GM12873 (cell line): ENCODE results near the gene NCR3LG1.

Experiments used
- TF ChIP-seq, protein P1 (sequence below): IDR thresholded peaks from 2 replicates; pipeline ENCODE4 v1.5.1; 2012; ENCODE audit warnings: low read depth, mild to moderate bottlenecking, moderate library complexity, low read length, control low read depth; ENCODE audit not compliant: insufficient read depth; ENCODE audit errors: missing control alignments

NCR3LG1 gene

DNA sequence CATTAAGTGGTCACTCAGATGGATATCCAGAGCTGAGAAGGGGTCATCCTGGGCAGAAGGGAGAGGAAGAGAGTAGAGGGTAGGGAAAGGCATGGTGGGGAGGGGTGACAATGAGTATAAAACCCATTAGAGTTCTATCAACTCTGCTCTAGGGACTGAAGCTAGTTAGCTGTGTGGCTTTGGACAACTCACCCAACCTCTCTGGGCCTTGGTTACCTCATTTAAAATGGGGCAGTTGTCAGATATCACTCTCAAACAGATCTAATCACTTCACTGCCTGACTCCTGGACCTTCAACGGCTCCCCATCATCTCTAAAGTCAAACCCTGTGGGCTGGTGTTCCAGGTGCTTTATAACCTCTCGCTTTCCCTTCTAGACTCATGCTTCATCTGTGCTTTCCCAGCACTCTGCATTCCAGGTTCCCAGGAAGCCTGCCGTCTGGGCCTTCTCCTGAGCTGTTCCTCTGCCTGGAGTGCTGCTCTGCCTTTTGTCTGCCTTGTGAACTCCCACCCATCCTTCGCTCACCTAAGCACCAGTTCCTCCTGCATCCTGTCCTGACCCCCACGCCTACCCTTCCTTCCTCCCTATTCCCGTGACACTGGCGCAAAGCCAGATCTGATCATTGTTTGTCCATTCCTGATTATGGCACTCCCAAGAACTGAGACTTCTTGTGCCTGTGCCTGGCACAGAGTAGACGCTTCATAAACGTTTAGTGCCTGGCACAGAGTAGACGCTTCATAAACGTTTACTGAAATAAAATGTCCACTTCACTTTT, 59.2 kb downstream of the NCR3LG1 start:
- TF ChIP-seq, protein P1, sequence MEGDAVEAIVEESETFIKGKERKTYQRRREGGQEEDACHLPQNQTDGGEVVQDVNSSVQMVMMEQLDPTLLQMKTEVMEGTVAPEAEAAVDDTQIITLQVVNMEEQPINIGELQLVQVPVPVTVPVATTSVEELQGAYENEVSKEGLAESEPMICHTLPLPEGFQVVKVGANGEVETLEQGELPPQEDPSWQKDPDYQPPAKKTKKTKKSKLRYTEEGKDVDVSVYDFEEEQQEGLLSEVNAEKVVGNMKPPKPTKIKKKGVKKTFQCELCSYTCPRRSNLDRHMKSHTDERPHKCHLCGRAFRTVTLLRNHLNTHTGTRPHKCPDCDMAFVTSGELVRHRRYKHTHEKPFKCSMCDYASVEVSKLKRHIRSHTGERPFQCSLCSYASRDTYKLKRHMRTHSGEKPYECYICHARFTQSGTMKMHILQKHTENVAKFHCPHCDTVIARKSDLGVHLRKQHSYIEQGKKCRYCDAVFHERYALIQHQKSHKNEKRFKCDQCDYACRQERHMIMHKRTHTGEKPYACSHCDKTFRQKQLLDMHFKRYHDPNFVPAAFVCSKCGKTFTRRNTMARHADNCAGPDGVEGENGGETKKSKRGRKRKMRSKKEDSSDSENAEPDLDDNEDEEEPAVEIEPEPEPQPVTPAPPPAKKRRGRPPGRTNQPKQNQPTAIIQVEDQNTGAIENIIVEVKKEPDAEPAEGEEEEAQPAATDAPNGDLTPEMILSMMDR = no peak

GRCh38 chr11:17411418-17411817, 59.8 kb downstream of the NCR3LG1 start:
- TF ChIP-seq, protein P1 = no peak

GRCh38 chr11:17412488-17413180, 61.0 kb downstream of the NCR3LG1 start:
- TF ChIP-seq, protein P1 = no peak

DNA sequence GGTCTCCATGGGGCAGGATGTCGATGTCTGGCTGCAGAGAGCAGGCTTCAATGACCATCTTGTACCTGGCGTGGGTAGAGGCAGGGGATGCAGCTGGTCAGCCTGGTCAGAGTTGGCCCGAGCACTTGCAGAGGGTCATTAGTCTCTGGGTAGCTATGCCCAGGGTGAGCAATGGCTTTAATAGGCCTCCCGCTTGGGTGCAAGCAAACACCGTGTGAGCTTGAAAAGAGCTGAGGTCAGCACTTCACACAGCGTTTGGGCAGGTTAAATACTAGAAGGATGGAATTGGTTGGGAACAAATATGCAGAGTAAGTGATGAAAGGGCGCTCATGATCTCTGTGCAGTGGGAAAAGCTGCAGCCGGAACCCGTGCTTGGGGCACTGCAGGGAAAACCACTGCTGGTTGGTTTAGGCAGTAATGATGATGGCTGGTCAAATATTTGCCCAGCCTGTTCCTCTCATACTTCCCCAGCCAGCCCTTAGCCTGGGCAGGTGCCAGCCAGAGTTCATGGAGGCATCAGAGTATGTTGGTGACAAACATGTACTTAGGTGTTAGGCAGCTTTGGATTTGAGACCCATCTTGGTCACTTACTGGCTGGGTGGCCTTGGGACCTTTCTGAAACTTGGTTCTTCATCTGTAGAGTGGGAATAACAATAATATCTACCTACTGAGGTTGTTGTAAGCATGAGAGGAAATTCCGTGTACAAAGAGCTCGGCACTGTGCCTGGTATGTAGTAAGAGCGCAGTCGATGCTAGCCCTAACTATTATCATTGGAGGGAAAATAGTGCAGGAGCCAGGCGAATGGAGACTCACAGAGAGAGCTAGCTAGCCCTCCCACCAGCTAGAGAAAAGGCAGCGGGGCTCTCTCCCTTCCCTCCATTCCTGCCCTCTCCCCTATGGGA, 62.1 kb downstream of the NCR3LG1 start:
- TF ChIP-seq, protein P1 = no peak

GRCh38 chr11:17414317-17414737, 62.7 kb downstream of the NCR3LG1 start:
- TF ChIP-seq, protein P1 = no peak

DNA sequence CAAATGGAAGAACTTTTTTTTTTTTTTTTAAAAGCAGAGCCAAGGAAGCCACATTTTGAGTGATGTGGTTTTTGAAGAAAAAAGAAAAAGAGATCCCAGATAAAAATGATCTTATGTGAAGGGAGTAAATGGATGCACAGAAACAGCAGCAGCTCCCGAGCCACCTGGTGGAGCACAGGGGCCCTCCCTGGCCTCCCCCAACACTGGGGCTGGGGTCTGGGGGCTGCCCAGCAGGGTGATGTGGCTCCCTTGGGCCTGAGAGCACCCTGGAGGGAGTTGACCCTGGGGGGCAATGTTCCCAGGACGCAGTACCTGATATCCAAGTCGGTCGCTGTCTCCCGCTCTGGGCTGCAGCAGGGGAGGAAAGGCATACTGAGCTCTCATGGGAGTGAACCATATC, 63.4 kb downstream of the NCR3LG1 start:
- TF ChIP-seq, protein P1 = no peak
